Mesendoderm (in vitro differentiated cells): Measurements from ENCODE around the gene ITLN2.
A peak's percentile ranks its signal among the peaks of the same experiment; 100 is the strongest.
"Not testable (repeated sequence)": the region's sequence is repeated elsewhere in the genome, so short reads cannot be mapped to it uniquely, and the experiment has no call there.

Source experiments
- DNase-seq: peaks from one replicate; pipeline ENCODE4 v3.0.0; 2013
- H2AK5ac ChIP-seq: 2 replicates; pipeline ENCODE4 v1.6.1; 2013; ENCODE audit warnings: low read length, inconsistent platforms
- H2BK120ac ChIP-seq: 2 replicates; pipeline ENCODE4 v1.6.1; 2013; ENCODE audit warnings: low read depth, mild to moderate bottlenecking, low read length, moderate library complexity, mixed read lengths
- H2BK15ac ChIP-seq: replicated peaks from 2 replicates; pipeline ENCODE4 v1.6.1; 2013; ENCODE audit warnings: low read depth, mild to moderate bottlenecking, moderate library complexity
- H2BK5ac ChIP-seq: 2 replicates; pipeline ENCODE4 v1.6.1; 2013; ENCODE audit warnings: low read length, inconsistent platforms
- H3K18ac ChIP-seq: 2 replicates; pipeline ENCODE4 v1.6.1; 2013; ENCODE audit warnings: mild to moderate bottlenecking, low read length, mixed read lengths
- H3K23ac ChIP-seq: one replicate; pipeline ENCODE4 v1.6.1; 2013; ENCODE audit warnings: low read length
- H3K27ac ChIP-seq: 2 replicates; pipeline ENCODE4 v1.5.1; 2013; ENCODE audit warnings: low read depth, mild to moderate bottlenecking, inconsistent platforms, low read length, moderate library complexity
- H3K27me3 ChIP-seq: 2 replicates; pipeline ENCODE4 v1.6.1; 2013; ENCODE audit warnings: low read length, control low read depth, mild to moderate bottlenecking, inconsistent platforms; ENCODE audit not compliant: insufficient read depth, poor library complexity
- H3K36me3 ChIP-seq: 2 replicates; pipeline ENCODE4 v1.6.1; 2013; ENCODE audit warnings: low read length, inconsistent platforms; ENCODE audit not compliant: control insufficient read depth, insufficient read depth
- H3K4ac ChIP-seq: one replicate; pipeline ENCODE4 v1.6.1; 2013; ENCODE audit warnings: low read depth, mild to moderate bottlenecking, low read length, moderate library complexity
- H3K4me1 ChIP-seq: 2 replicates; pipeline ENCODE4 v1.6.1; 2013; ENCODE audit warnings: low read depth, low read length, inconsistent platforms; ENCODE audit not compliant: control insufficient read depth
- H3K4me2 ChIP-seq: 2 replicates; pipeline ENCODE4 v1.6.1; 2013; ENCODE audit warnings: low read length
- H3K4me3 ChIP-seq: 2 replicates; pipeline ENCODE4 v1.5.1; 2013; ENCODE audit warnings: mild to moderate bottlenecking, low read length
- H3K56ac ChIP-seq: one replicate; pipeline ENCODE4 v1.6.1; 2013; ENCODE audit warnings: low read length
- H3K79me1 ChIP-seq: 2 replicates; pipeline ENCODE4 v1.6.1; 2013; ENCODE audit warnings: low read length, inconsistent platforms
- H3K79me2 ChIP-seq: 2 replicates; pipeline ENCODE4 v1.6.1; 2013; ENCODE audit warnings: mild to moderate bottlenecking, low read length; ENCODE audit not compliant: control insufficient read depth, insufficient read depth
- H3K9ac ChIP-seq: 2 replicates; pipeline ENCODE4 v1.6.1; 2013; ENCODE audit warnings: low read length, inconsistent platforms
- H4K5ac ChIP-seq: one replicate; pipeline ENCODE4 v1.6.1; 2013; ENCODE audit warnings: low read length
- H4K8ac ChIP-seq: one replicate; pipeline ENCODE4 v1.6.1; 2013; ENCODE audit warnings: low read depth, mild to moderate bottlenecking, control low read depth, low read length, moderate library complexity
- WGBS: extraction: QIAGEN DNeasy Blood & Tissue Kit; methylation state at CpG from one replicate; pipeline ENCODE4 v1.1.7; 2013; ENCODE audit warnings: low lambda C conversion rate, missing lambda C conversion rate; ENCODE audit not compliant: insufficient coverage; ENCODE audit errors: extremely low coverage; 5-methylcytosine and 5-hydroxymethylcytosine counted together

The ITLN2 gene

DNA sequence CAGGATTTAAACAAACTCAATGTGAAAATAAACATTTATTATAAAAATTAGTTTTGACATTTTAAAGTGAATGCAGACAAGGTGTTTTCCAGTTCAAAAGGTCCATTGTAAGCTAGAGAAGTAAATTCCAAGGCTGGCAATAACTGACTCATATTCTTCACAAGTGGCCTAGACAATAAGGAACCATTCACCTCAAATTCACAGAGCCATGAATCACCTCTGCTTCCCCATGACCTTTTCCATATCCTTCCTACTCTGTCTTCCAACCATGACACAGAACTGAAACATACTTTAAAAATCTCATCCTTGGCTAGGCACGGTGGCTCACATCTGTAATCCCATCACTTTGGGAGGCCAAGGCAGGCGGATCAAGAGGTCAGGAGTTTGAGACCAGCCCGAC is 41.6 kb upstream of the ITLN2 start:
- no peak overlapping the region for H3K23ac ChIP-seq
- WGBS = no CpG with 5 or more reads among the region's 3 CpGs
- H2BK15ac ChIP-seq = no peak overlapping the region
- no peak for DNase-seq
- H3K56ac ChIP-seq = no peak overlapping the region
- H3K4me1 ChIP-seq = no peaks in the 10 kb centered on the region
- no peak overlapping the region for H3K4me2 ChIP-seq
- no peaks in the 10 kb centered on the region for H3K27me3 ChIP-seq
- H2AK5ac ChIP-seq = no peak overlapping the region
- H2BK120ac ChIP-seq = no peak overlapping the region
- no peaks in the 10 kb centered on the region for H3K79me2 ChIP-seq
- no peak overlapping the region for H3K4ac ChIP-seq
- H3K27ac ChIP-seq = no peak overlapping the region
- H3K4me3 ChIP-seq = no peak overlapping the region
- no peak overlapping the region for H4K8ac ChIP-seq
- no peak overlapping the region for H2BK5ac ChIP-seq
- peaks cover 5% of the 10 kb centered on the region for H3K79me1 ChIP-seq
- H3K9ac ChIP-seq = no peak overlapping the region
- no peak overlapping the region for H4K5ac ChIP-seq
- H3K18ac ChIP-seq = no peak overlapping the region
- H3K36me3 ChIP-seq = peaks cover 10% of the 10 kb centered on the region

- peaks cover 6% of the 10 kb centered on the region for H3K36me3 ChIP-seq
- H4K5ac ChIP-seq = no peak overlapping the region
- no peak overlapping the region for H3K56ac ChIP-seq
- no peak overlapping the region for H2BK120ac ChIP-seq
- H3K79me1 ChIP-seq = peaks cover 5% of the 10 kb centered on the region
- no peak overlapping the region for H3K4me3 ChIP-seq
- H4K8ac ChIP-seq = no peak overlapping the region
- H2AK5ac ChIP-seq = no peak overlapping the region
- no peaks in the 10 kb centered on the region for H3K4me1 ChIP-seq
- no peak for DNase-seq
- no peak overlapping the region for H3K4ac ChIP-seq
- no peak overlapping the region for H3K18ac ChIP-seq
- no peak overlapping the region for H3K23ac ChIP-seq
- H3K27me3 ChIP-seq = no peaks in the 10 kb centered on the region
- no CpG with 5 or more reads among the region's 14 CpGs for WGBS
- no peak overlapping the region for H2BK5ac ChIP-seq
- H3K4me2 ChIP-seq = no peak overlapping the region
- no peak overlapping the region for H3K27ac ChIP-seq
- no peak overlapping the region for H3K9ac ChIP-seq
- H3K79me2 ChIP-seq = no peaks in the 10 kb centered on the region
- no peak overlapping the region for H2BK15ac ChIP-seq
Measured at GRCh38 chr1:160993544-160994193, 39.1 kb upstream of the ITLN2 start.

GRCh38 chr1:160992036-160992435 is 37.4 kb upstream of the ITLN2 start:
- not testable (repeated sequence) for H4K8ac ChIP-seq, H3K18ac ChIP-seq, H3K27ac ChIP-seq, H4K5ac ChIP-seq, H2BK5ac ChIP-seq, DNase-seq, H3K36me3 ChIP-seq, H3K79me1 ChIP-seq, H3K4ac ChIP-seq, H2BK120ac ChIP-seq, H3K4me2 ChIP-seq, H3K79me2 ChIP-seq, H2BK15ac ChIP-seq, H3K27me3 ChIP-seq, H2AK5ac ChIP-seq, H3K23ac ChIP-seq, H3K56ac ChIP-seq, H3K9ac ChIP-seq, H3K4me1 ChIP-seq, H3K4me3 ChIP-seq
- no CpG with 5 or more reads among the region's 4 CpGs for WGBS

DNA sequence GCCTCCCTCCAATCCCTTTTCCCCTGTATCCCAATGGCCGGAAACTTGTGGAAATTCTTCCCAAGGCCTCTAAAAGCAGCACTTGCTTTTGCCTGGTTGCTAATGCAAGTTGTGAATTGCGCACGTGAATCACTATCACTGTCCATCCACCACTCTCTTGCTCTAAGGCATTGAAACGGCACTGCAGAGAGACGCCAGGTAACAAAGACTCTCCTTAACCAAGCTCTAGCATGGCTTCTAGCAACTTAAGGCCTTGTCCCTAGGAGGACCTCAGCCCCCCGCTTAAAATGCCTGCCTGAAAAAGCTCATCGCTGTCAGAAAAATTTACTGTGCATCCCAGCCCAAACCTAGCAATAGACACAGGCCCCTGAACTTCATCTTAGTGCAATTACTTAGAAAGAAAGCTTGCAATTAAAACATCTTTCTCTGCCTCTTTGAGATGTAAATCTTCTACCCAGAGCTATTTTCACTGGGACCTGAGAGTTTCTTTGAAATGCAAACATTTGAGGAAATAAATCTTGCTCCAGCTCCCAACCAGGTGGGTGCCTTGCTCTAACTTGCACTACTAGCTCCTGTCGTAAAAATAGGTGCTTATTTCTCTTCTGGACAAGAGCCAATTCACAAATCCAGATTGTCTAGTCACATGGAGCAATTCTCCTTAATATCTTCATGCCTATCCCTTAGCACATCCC is 32.9 kb upstream of the ITLN2 start:
- Histone ChIP-seq H3K18ac (no peak overlapping the region), H3K79me1 (no peaks in the 10 kb centered on the region), H3K4me2 (no peak overlapping the region), H3K4me1 (peaks cover 2% of the 10 kb centered on the region), H3K56ac (peak overlapping the region; percentile 66), H2BK15ac (no peak overlapping the region), H3K79me2 (no peaks in the 10 kb centered on the region), H3K4me3 (no peak overlapping the region), H3K9ac (peak overlapping the region; percentile 14), H2BK5ac (no peak overlapping the region), H2BK120ac (no peak overlapping the region), H3K27ac (no peak overlapping the region), H3K23ac (no peak overlapping the region), H3K36me3 (no peaks in the 10 kb centered on the region), H3K27me3 (no peaks in the 10 kb centered on the region), H4K8ac (no peak overlapping the region), H2AK5ac (no peak overlapping the region), H4K5ac (no peak overlapping the region), H3K4ac (no peak overlapping the region)
- no CpG with 5 or more reads among the region's 8 CpGs for WGBS
- no peak for DNase-seq

- DNase-seq = no peak
- Histone ChIP-seq H3K4me1 (peaks cover 2% of the 10 kb centered on the region), H2BK120ac (no peak overlapping the region), H3K4me3 (no peak overlapping the region), H3K36me3 (no peaks in the 10 kb centered on the region), H3K27me3 (no peaks in the 10 kb centered on the region), H3K23ac (no peak overlapping the region), H3K18ac (no peak overlapping the region), H3K4me2 (no peak overlapping the region), H2BK15ac (no peak overlapping the region), H3K79me2 (no peaks in the 10 kb centered on the region), H2AK5ac (no peak overlapping the region), H3K9ac (no peak overlapping the region), H3K27ac (no peak overlapping the region), H4K5ac (no peak overlapping the region), H2BK5ac (no peak overlapping the region), H3K4ac (no peak overlapping the region), H3K79me1 (no peaks in the 10 kb centered on the region), H4K8ac (no peak overlapping the region), H3K56ac (no peak overlapping the region)
- WGBS = no CpG with 5 or more reads among the region's 4 CpGs
Measured at GRCh38 chr1:160985723-160986122, 31.1 kb upstream of the ITLN2 start.
